Muscle layer of colon (tissue), 2 donors: Measurements from ENCODE around the gene DLGAP3.
"Not testable (repeated sequence)": the region's sequence is repeated elsewhere in the genome, so short reads cannot be mapped to it uniquely, and the experiment has no call there.

Experiments used
- H3K27ac ChIP-seq: one replicate; pipeline ENCODE4 v1.7.0; 2013; ENCODE audit warnings: low read depth, mild to moderate bottlenecking, low read length, moderate library complexity
- H3K27me3 ChIP-seq, 2 donors: one replicate each; pipeline ENCODE4 v1.7.0; 2013; ENCODE audit warnings: low read length in 2 of 2, mild to moderate bottlenecking in 2 of 2; ENCODE audit not compliant: insufficient read depth in 2 of 2, control insufficient read depth in 1 of 2
- H3K36me3 ChIP-seq: one replicate; pipeline ENCODE4 v1.7.0; 2013; ENCODE audit warnings: mild to moderate bottlenecking, low read length; ENCODE audit not compliant: insufficient read depth
- H3K4me1 ChIP-seq: one replicate; pipeline ENCODE4 v1.7.0; 2013; ENCODE audit warnings: mild to moderate bottlenecking, low read length; ENCODE audit not compliant: insufficient read depth
- H3K4me3 ChIP-seq, 2 donors: one replicate each; pipeline ENCODE4 v1.7.0; 2013; ENCODE audit warnings: low read length in 2 of 2, low read depth in 1 of 2, mild to moderate bottlenecking in 1 of 2, moderate library complexity in 1 of 2
- H3K9ac ChIP-seq: one replicate; pipeline ENCODE4 v1.7.0; 2013; ENCODE audit warnings: low read length
- H3K9me3 ChIP-seq: one replicate; pipeline ENCODE4 v1.7.0; 2013; ENCODE audit warnings: mild to moderate bottlenecking, low read length
- donor health status: abdominal sarcoma.
- donor health status: Adenocarcinoma of cecum.

Gene DLGAP3

DNA sequence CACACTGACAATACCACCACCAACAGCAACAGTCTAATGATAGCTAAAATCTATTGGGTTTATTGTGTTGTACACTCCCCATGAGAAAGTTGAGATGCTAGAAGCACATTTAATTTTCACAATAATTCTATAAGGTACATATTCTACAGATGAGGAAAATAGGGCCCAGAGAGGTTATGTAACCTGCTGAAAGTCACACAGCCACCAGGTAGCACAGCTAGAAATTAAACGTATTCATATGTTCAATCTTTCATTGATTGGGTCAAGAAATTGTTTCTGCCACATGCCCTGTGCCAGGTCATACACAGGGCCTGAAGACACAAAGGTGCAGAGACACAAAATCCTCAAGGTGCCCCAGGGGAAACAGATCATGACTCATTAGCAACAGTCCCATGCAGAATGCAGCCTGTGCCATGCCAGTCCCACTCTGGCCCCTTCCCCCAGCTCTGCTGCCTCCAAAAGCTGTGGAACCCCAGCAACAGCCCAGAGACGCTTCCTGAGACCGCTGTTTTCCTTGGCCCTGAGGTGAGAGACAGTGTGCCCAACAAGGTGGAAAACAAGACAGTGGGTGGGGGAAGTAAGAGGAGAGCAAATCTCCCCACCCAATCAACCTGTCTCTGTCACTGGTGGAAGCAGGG lies 104.5 kb downstream of the DLGAP3 start:
- Histone ChIP-seq H3K27me3 (no peaks in the 10 kb centered on the region), H3K4me1 (no peaks in the 10 kb centered on the region), H3K27ac (no peak overlapping the region), H3K9me3 (no peaks in the 10 kb centered on the region), H3K9ac (no peak overlapping the region), H3K4me3 (no peak overlapping the region), H3K36me3 (no peaks in the 10 kb centered on the region)

DNA sequence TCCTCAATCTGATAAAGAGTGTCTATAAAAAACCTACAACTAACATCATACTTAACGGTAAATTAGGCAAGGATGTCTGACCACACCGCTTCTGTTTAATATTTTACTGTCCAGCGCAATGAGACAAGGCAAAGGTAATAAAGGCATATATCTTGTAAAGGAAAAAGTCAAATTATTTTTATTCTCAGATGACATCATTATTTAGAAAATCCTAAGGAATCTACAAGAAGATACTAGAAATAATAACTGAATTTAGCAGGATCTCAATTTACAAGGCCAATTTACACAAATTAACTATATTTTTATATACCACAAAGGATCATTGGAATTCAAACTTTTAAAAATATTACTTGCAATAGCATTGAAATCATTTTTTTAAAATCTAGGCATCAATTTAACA lies 107.2 kb downstream of the DLGAP3 start:
- no peak overlapping the region for H3K4me3 ChIP-seq
- H3K9me3 ChIP-seq = no peaks in the 10 kb centered on the region
- H3K4me1 ChIP-seq = no peaks in the 10 kb centered on the region
- no peaks in the 10 kb centered on the region for H3K36me3 ChIP-seq
- no peak overlapping the region for H3K27ac ChIP-seq
- H3K9ac ChIP-seq = no peak overlapping the region
- H3K27me3 ChIP-seq = no peaks in the 10 kb centered on the region

DNA sequence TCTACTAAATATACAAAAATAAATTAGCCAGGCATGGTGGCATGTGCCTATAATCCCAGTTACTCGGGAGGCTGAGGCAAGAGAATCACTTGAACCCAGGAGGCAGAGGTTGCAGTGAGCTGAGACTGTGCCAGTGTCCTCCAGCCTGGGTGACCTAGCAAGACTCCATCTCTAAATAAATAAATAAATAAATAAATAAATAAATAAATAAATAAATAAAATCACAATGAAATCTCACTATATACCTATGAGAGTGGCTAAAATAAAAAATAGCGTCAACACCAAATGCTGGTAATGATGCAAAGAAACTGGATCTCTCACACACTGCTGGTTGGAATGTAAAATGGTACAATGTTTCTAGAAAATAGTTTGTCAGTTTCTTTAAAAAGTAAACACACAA lies 110.6 kb downstream of the DLGAP3 start:
- not testable (repeated sequence) for H3K9ac ChIP-seq, H3K4me1 ChIP-seq, H3K36me3 ChIP-seq, H3K27ac ChIP-seq, H3K9me3 ChIP-seq, H3K4me3 ChIP-seq, H3K27me3 ChIP-seq

DNA sequence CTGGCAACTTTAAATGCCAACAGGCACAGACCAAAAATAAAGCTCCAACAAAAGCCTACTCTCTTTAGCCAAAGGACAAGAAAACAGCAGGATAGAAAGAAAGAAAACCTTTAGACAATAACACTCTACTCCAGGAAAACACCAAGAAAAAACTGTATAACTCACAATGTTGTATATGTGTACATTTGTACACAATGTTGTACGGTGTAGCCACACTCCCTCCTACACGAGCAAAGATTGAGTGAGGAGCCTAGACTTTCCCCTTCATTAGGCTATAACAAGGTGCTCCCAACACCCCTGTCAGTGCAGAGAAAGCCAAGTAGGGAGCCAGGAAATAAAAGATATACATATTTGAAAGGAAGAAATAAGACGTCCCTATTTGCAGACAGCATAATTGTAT lies 112.7 kb downstream of the DLGAP3 start:
- Histone ChIP-seq H3K4me3 (no peak overlapping the region), H3K27me3 (no peaks in the 10 kb centered on the region), H3K4me1 (no peaks in the 10 kb centered on the region), H3K9ac (no peak overlapping the region), H3K27ac (no peak overlapping the region), H3K36me3 (no peaks in the 10 kb centered on the region), H3K9me3 (no peaks in the 10 kb centered on the region)

DNA sequence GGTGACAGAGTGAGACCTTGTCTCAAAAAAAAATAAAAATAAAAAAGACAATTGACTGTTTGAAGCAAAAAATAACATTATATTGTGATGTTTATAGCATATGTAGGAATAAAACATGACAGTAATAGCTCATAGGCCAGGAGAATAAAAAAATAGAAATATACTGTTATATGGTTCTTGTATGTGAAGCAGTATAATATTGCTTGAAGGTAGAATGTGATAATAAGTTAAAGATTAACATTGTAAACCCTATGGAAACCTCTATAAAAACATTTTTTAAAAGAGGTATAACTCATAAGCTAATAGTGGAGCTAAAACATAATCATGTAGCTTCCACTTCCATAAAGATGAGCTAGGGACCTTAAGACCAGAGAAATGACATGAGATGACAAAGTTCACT lies 113.1 kb downstream of the DLGAP3 start:
- no peaks in the 10 kb centered on the region for H3K9me3 ChIP-seq
- H3K27ac ChIP-seq = no peak overlapping the region
- no peaks in the 10 kb centered on the region for H3K27me3 ChIP-seq
- H3K9ac ChIP-seq = no peak overlapping the region
- H3K4me1 ChIP-seq = no peaks in the 10 kb centered on the region
- no peak overlapping the region for H3K4me3 ChIP-seq
- no peaks in the 10 kb centered on the region for H3K36me3 ChIP-seq
